Measurements from ENCODE around the gene SLC8A1.
A peak's percentile ranks its signal among the peaks of the same experiment; 100 is the strongest.

The SLC8A1 gene

DNA sequence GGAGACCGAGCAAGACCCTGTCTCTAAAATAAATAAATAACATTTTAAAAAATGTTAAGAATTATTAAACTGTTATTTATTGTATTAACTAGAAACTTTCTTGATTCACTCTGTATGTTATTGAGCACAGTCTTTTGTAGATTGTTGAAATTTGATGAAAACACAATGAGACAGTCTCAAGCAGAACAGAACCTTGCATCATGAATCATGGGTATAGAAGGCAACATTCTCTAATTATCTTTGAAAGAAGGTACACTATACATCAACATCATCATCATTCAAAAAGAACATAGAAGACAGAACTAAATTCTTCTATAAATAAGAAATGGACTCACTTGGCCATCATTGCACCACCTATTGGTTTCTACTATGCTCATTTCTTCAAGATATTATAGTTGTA is 67.7 kb downstream of the SLC8A1 start:
- Histone ChIP-seq H3K36me3 (ENCODE audit: insufficient read depth, low read length) (no peaks in the 10 kb centered on the region), H3K27me3 (ENCODE audit: insufficient read depth, low read length) (no peaks in the 10 kb centered on the region), H3K4me3 (ENCODE audit: low read length) (no peak overlapping the region), H3K9me3 (ENCODE audit: low read length) (no peaks in the 10 kb centered on the region), H2AFZ (ENCODE audit: low read depth, low read length) (no peak overlapping the region), H3K4me1 (ENCODE audit: insufficient read depth, low read length) (peaks cover 5% of the 10 kb centered on the region)

GRCh38 chr2:40380721-40381120 is 71.2 kb downstream of the SLC8A1 start:
- Histone ChIP-seq H3K4me3 (ENCODE audit: low read length) (no peak overlapping the region), H3K36me3 (ENCODE audit: insufficient read depth, low read length) (no peaks in the 10 kb centered on the region), H3K27me3 (ENCODE audit: insufficient read depth, low read length) (no peaks in the 10 kb centered on the region), H2AFZ (ENCODE audit: low read depth, low read length) (no peak overlapping the region), H3K4me1 (ENCODE audit: insufficient read depth, low read length) (peaks cover 5% of the 10 kb centered on the region), H3K9me3 (ENCODE audit: low read length) (no peaks in the 10 kb centered on the region)

DNA sequence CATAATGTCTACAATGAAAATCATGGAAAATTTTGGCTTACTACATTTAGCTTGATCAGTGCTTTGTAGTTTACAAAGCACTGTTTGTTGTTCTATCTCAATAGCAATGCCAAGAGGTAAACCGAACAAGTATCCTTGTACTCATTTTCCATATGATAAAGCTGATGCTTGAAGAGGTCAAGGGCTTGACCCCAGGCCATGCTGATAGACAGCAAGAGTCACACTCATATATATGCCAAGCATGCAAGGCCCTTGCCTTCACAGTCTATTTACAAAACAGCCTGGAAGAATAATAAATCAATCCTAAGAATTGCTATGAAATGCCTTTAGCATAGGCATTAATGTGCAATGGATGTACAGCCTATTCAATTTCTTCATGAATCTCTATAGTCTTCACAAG is 71.8 kb downstream of the SLC8A1 start:
- H3K4me3 ChIP-seq (ENCODE audit: low read length) = no peak overlapping the region
- H3K36me3 ChIP-seq (ENCODE audit: insufficient read depth, low read length) = no peaks in the 10 kb centered on the region
- peaks cover 5% of the 10 kb centered on the region for H3K4me1 ChIP-seq (ENCODE audit: insufficient read depth, low read length)
- no peaks in the 10 kb centered on the region for H3K9me3 ChIP-seq (ENCODE audit: low read length)
- H2AFZ ChIP-seq (ENCODE audit: low read depth, low read length) = no peak overlapping the region
- H3K27me3 ChIP-seq (ENCODE audit: insufficient read depth, low read length) = no peaks in the 10 kb centered on the region

GRCh38 chr2:40374543-40375240 is 77.2 kb downstream of the SLC8A1 start:
- Histone ChIP-seq H3K4me3 (ENCODE audit: low read length) (no peak overlapping the region), H3K4me1 (ENCODE audit: insufficient read depth, low read length) (peaks cover 14% of the 10 kb centered on the region), H3K27me3 (ENCODE audit: insufficient read depth, low read length) (no peaks in the 10 kb centered on the region), H3K36me3 (ENCODE audit: insufficient read depth, low read length) (no peaks in the 10 kb centered on the region), H2AFZ (ENCODE audit: low read depth, low read length) (no peak overlapping the region), H3K9me3 (ENCODE audit: low read length) (no peaks in the 10 kb centered on the region)

GRCh38 chr2:40373111-40373510 is 78.8 kb downstream of the SLC8A1 start:
- Histone ChIP-seq H3K9me3 (ENCODE audit: low read length) (no peaks in the 10 kb centered on the region), H3K27me3 (ENCODE audit: insufficient read depth, low read length) (no peaks in the 10 kb centered on the region), H3K4me1 (ENCODE audit: insufficient read depth, low read length) (peaks cover 14% of the 10 kb centered on the region), H3K4me3 (ENCODE audit: low read length) (no peak overlapping the region), H3K36me3 (ENCODE audit: insufficient read depth, low read length) (no peaks in the 10 kb centered on the region), H2AFZ (ENCODE audit: low read depth, low read length) (no peak overlapping the region)

GRCh38 chr2:40372283-40372985 is 79.5 kb downstream of the SLC8A1 start:
- H3K9me3 ChIP-seq (ENCODE audit: low read length) = no peaks in the 10 kb centered on the region
- no peaks in the 10 kb centered on the region for H3K36me3 ChIP-seq (ENCODE audit: insufficient read depth, low read length)
- peak overlapping the region; percentile 8 for H2AFZ ChIP-seq (ENCODE audit: low read depth, low read length)
- H3K27me3 ChIP-seq (ENCODE audit: insufficient read depth, low read length) = no peaks in the 10 kb centered on the region
- H3K4me3 ChIP-seq (ENCODE audit: low read length) = no peak overlapping the region
- H3K4me1 ChIP-seq (ENCODE audit: insufficient read depth, low read length) = peaks cover 14% of the 10 kb centered on the region

- no peaks in the 10 kb centered on the region for H3K9me3 ChIP-seq (ENCODE audit: low read length)
- H3K36me3 ChIP-seq (ENCODE audit: insufficient read depth, low read length) = no peaks in the 10 kb centered on the region
- H2AFZ ChIP-seq (ENCODE audit: low read depth, low read length) = peak overlapping the region; percentile 8
- H3K27me3 ChIP-seq (ENCODE audit: insufficient read depth, low read length) = no peaks in the 10 kb centered on the region
- H3K4me3 ChIP-seq (ENCODE audit: low read length) = no peak overlapping the region
- H3K4me1 ChIP-seq (ENCODE audit: insufficient read depth, low read length) = peaks cover 14% of the 10 kb centered on the region
Observed at GRCh38 chr2:40371525-40372282, 80.2 kb downstream of the SLC8A1 start.

GRCh38 chr2:40370007-40370395 is 81.9 kb downstream of the SLC8A1 start:
- Histone ChIP-seq H3K9me3 (ENCODE audit: low read length) (no peaks in the 10 kb centered on the region), H3K36me3 (ENCODE audit: insufficient read depth, low read length) (no peaks in the 10 kb centered on the region)

GRCh38 chr2:40369267-40370006 is 82.5 kb downstream of the SLC8A1 start:
- H2AFZ ChIP-seq (ENCODE audit: low read depth, low read length) = no peak overlapping the region
- H3K36me3 ChIP-seq (ENCODE audit: insufficient read depth, low read length) = no peaks in the 10 kb centered on the region
- H3K9me3 ChIP-seq (ENCODE audit: low read length) = no peaks in the 10 kb centered on the region
- no peaks in the 10 kb centered on the region for H3K27me3 ChIP-seq (ENCODE audit: insufficient read depth, low read length)
- peaks cover 14% of the 10 kb centered on the region for H3K4me1 ChIP-seq (ENCODE audit: insufficient read depth, low read length)
- H3K4me3 ChIP-seq (ENCODE audit: low read length) = no peak overlapping the region

More at GRCh38 chr2:40370007-40370395, 81.9 kb downstream of the SLC8A1 start:
- Histone ChIP-seq H3K27me3 (ENCODE audit: insufficient read depth, low read length) (no peaks in the 10 kb centered on the region), H3K4me3 (ENCODE audit: low read length) (no peak overlapping the region), H2AFZ (ENCODE audit: low read depth, low read length) (no peak overlapping the region), H3K4me1 (ENCODE audit: insufficient read depth, low read length) (peaks cover 14% of the 10 kb centered on the region)

GRCh38 chr2:40367652-40368051 is 84.2 kb downstream of the SLC8A1 start:
- H3K27me3 ChIP-seq (ENCODE audit: insufficient read depth, low read length) = no peaks in the 10 kb centered on the region
- peaks cover 17% of the 10 kb centered on the region for H3K4me1 ChIP-seq (ENCODE audit: insufficient read depth, low read length)
- no peak overlapping the region for H3K4me3 ChIP-seq (ENCODE audit: low read length)
- no peak overlapping the region for H2AFZ ChIP-seq (ENCODE audit: low read depth, low read length)
- H3K9me3 ChIP-seq (ENCODE audit: low read length) = no peaks in the 10 kb centered on the region
- no peaks in the 10 kb centered on the region for H3K36me3 ChIP-seq (ENCODE audit: insufficient read depth, low read length)

GRCh38 chr2:40367032-40367431 is 84.9 kb downstream of the SLC8A1 start:
- Histone ChIP-seq H3K27me3 (ENCODE audit: insufficient read depth, low read length) (no peaks in the 10 kb centered on the region), H3K4me3 (ENCODE audit: low read length) (no peak overlapping the region), H3K4me1 (ENCODE audit: insufficient read depth, low read length) (peaks cover 11% of the 10 kb centered on the region)

GRCh38 chr2:40364151-40364874 is 87.6 kb downstream of the SLC8A1 start:
- Histone ChIP-seq H3K4me1 (ENCODE audit: insufficient read depth, low read length) (peaks cover 3% of the 10 kb centered on the region), H3K36me3 (ENCODE audit: insufficient read depth, low read length) (no peaks in the 10 kb centered on the region), H3K4me3 (ENCODE audit: low read length) (no peak overlapping the region), H3K9me3 (ENCODE audit: low read length) (no peaks in the 10 kb centered on the region), H3K27me3 (ENCODE audit: insufficient read depth, low read length) (no peaks in the 10 kb centered on the region), H2AFZ (ENCODE audit: low read depth, low read length) (no peak overlapping the region)

More at GRCh38 chr2:40367032-40367431, 84.9 kb downstream of the SLC8A1 start:
- H3K9me3 ChIP-seq (ENCODE audit: low read length) = no peaks in the 10 kb centered on the region
- H2AFZ ChIP-seq (ENCODE audit: low read depth, low read length) = no peak overlapping the region
- no peaks in the 10 kb centered on the region for H3K36me3 ChIP-seq (ENCODE audit: insufficient read depth, low read length)
